DND-41 (cell line): Measurements from ENCODE around the gene IVNS1ABP.

Experiments
- ATAC-seq: fragments of 200-7000 bp; cut with Tn5 transposase; 3 replicates; pipeline ENCODE4 v1.9.1; 2021; ENCODE audit warnings: low read depth; ENCODE audit not compliant: insufficient read depth
- DNase-seq: peaks from one replicate; pipeline ENCODE4 v3.0.0-alpha.2; 2020
- H2AFZ ChIP-seq: 2 replicates; pipeline ENCODE4 v1.6.0; 2012; ENCODE audit warnings: low read depth, low read length
- H3K27ac ChIP-seq: 2 replicates; pipeline ENCODE4 v1.5.1; 2012; ENCODE audit warnings: low read length, inconsistent platforms
- H3K27me3 ChIP-seq: fragments of 200-600 bp; sonication (generic); 2 replicates; pipeline ENCODE4 v1.6.0; 2012; ENCODE audit warnings: low read length, mild to moderate bottlenecking, inconsistent platforms; ENCODE audit not compliant: insufficient read depth, poor library complexity
- H3K36me3 ChIP-seq: 2 replicates; pipeline ENCODE4 v1.5.1; 2012; ENCODE audit warnings: low read length, inconsistent platforms; ENCODE audit not compliant: insufficient read depth
- H3K4me1 ChIP-seq: 2 replicates; pipeline ENCODE4 v1.5.1; 2012; ENCODE audit warnings: mild to moderate bottlenecking, low read length; ENCODE audit not compliant: insufficient read depth
- H3K4me2 ChIP-seq: 2 replicates; pipeline ENCODE4 v1.6.0; 2012; ENCODE audit warnings: mild to moderate bottlenecking, moderate library complexity, low read length, inconsistent platforms; ENCODE audit not compliant: insufficient read depth
- H3K4me3 ChIP-seq, 2 experiments: fragments of 200-600 bp in 1 of 2; shearing (Covaris generic) in 1 of 2; 2 replicates each; pipeline ENCODE4 v1.5.1; 2012 to 2016; ENCODE audit warnings: inconsistent platforms in 2 of 2, low read length in 2 of 2, mild to moderate bottlenecking in 2 of 2, low read depth in 1 of 2, moderate library complexity in 1 of 2
- H3K79me2 ChIP-seq: 2 replicates; pipeline ENCODE4 v1.6.0; 2012; ENCODE audit warnings: low read length, inconsistent platforms; ENCODE audit not compliant: insufficient read depth
- H3K9ac ChIP-seq: 2 replicates; pipeline ENCODE4 v1.6.0; 2012; ENCODE audit warnings: low read depth, mild to moderate bottlenecking, inconsistent platforms, low read length, moderate library complexity
- H3K9me3 ChIP-seq: 2 replicates; pipeline ENCODE4 v1.5.1; 2012; ENCODE audit warnings: low read length, moderate library complexity, mild to moderate bottlenecking, inconsistent platforms; ENCODE audit not compliant: insufficient read depth, severe bottlenecking
- H4K20me1 ChIP-seq: 2 replicates; pipeline ENCODE4 v1.6.0; 2012; ENCODE audit warnings: low read length; ENCODE audit not compliant: insufficient read depth
- CTCF ChIP-seq: IDR thresholded peaks from 2 replicates; pipeline ENCODE4 v1.5.1; 2012; ENCODE audit warnings: borderline replicate concordance, low read length, moderate library complexity, mild to moderate bottlenecking; ENCODE audit not compliant: poor library complexity, severe bottlenecking; ENCODE audit errors: extremely low read depth
- EZH2 ChIP-seq: IDR thresholded peaks from 3 replicates; pipeline ENCODE4 v1.6.1; 2012; ENCODE audit warnings: borderline replicate concordance, low read depth, mild to moderate bottlenecking, moderate library complexity, low read length, inconsistent platforms; ENCODE audit not compliant: severe bottlenecking

Gene IVNS1ABP

GRCh38 chr1:185267701-185268100, 49.3 kb downstream of the IVNS1ABP start:
- Histone ChIP-seq H3K4me2 (no peak overlapping the region), H3K27ac (no peak overlapping the region), H3K4me3 (no peak overlapping the region), H3K79me2 (no peaks in the 10 kb centered on the region), H3K36me3 (no peaks in the 10 kb centered on the region), H3K9me3 (no peaks in the 10 kb centered on the region), H3K27me3 (no peaks in the 10 kb centered on the region), H3K9ac (no peak overlapping the region), H3K4me1 (no peaks in the 10 kb centered on the region), H4K20me1 (no peaks in the 10 kb centered on the region), H2AFZ (no peak overlapping the region)
- ATAC-seq (no peak), DNase-seq (no peak)
- no peak for TF ChIP-seq CTCF
- no peak for TF ChIP-seq EZH2

DNA sequence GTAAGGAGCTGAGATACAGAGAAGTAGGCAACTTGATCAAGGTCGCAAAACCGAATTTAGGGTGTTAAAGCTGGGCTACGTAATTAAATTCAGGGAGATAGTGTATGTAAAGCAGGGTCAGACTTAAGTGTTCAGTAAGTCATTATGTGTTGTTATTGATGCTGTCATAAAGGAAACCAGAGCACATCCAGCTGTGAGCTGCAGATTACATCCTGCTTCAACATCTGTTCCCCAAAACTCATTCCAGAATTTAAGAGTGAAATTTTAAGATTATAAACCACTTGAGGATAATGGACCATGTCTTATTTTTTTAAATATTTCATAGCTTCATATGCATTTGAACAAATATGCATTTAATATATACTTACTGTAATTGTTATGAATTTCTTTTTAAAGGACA, 49.7 kb downstream of the IVNS1ABP start:
- Histone ChIP-seq H3K4me3 (no peak overlapping the region), H4K20me1 (no peaks in the 10 kb centered on the region), H3K27me3 (no peaks in the 10 kb centered on the region), H3K27ac (no peak overlapping the region), H2AFZ (no peak overlapping the region), H3K79me2 (no peaks in the 10 kb centered on the region), H3K9ac (no peak overlapping the region), H3K4me1 (no peaks in the 10 kb centered on the region), H3K9me3 (no peaks in the 10 kb centered on the region), H3K4me2 (no peak overlapping the region), H3K36me3 (no peaks in the 10 kb centered on the region)
- DNase-seq (no peak), ATAC-seq (no peak)
- TF ChIP-seq EZH2 (no peak), CTCF (no peak)

- H3K9ac ChIP-seq = no peak overlapping the region
- H3K36me3 ChIP-seq = no peaks in the 10 kb centered on the region
- H3K79me2 ChIP-seq = no peaks in the 10 kb centered on the region
- no peak overlapping the region for H2AFZ ChIP-seq
- no peaks in the 10 kb centered on the region for H3K27me3 ChIP-seq
- H3K4me2 ChIP-seq = no peak overlapping the region
- ATAC-seq (no peak), DNase-seq (no peak)
- H3K9me3 ChIP-seq = no peaks in the 10 kb centered on the region
- TF ChIP-seq CTCF (no peak), EZH2 (no peak)
- no peaks in the 10 kb centered on the region for H3K4me1 ChIP-seq
- H3K4me3 ChIP-seq = no peak overlapping the region
- no peaks in the 10 kb centered on the region for H4K20me1 ChIP-seq
- no peak overlapping the region for H3K27ac ChIP-seq
Measured at GRCh38 chr1:185265314-185265713, 51.7 kb downstream of the IVNS1ABP start.

- no peak for TF ChIP-seq CTCF
- no peak for TF ChIP-seq EZH2
- Histone ChIP-seq H3K27ac (no peak overlapping the region), H2AFZ (no peak overlapping the region), H4K20me1 (no peaks in the 10 kb centered on the region), H3K36me3 (no peaks in the 10 kb centered on the region), H3K4me2 (no peak overlapping the region), H3K27me3 (no peaks in the 10 kb centered on the region), H3K4me3 (no peak overlapping the region), H3K9me3 (no peaks in the 10 kb centered on the region), H3K9ac (no peak overlapping the region), H3K4me1 (no peaks in the 10 kb centered on the region), H3K79me2 (no peaks in the 10 kb centered on the region)
- ATAC-seq (no peak), DNase-seq (no peak)
Measured at GRCh38 chr1:185263780-185264179, 53.3 kb downstream of the IVNS1ABP start.
